ENCODE results near the gene CTBP1.

Gene CTBP1

DNA sequence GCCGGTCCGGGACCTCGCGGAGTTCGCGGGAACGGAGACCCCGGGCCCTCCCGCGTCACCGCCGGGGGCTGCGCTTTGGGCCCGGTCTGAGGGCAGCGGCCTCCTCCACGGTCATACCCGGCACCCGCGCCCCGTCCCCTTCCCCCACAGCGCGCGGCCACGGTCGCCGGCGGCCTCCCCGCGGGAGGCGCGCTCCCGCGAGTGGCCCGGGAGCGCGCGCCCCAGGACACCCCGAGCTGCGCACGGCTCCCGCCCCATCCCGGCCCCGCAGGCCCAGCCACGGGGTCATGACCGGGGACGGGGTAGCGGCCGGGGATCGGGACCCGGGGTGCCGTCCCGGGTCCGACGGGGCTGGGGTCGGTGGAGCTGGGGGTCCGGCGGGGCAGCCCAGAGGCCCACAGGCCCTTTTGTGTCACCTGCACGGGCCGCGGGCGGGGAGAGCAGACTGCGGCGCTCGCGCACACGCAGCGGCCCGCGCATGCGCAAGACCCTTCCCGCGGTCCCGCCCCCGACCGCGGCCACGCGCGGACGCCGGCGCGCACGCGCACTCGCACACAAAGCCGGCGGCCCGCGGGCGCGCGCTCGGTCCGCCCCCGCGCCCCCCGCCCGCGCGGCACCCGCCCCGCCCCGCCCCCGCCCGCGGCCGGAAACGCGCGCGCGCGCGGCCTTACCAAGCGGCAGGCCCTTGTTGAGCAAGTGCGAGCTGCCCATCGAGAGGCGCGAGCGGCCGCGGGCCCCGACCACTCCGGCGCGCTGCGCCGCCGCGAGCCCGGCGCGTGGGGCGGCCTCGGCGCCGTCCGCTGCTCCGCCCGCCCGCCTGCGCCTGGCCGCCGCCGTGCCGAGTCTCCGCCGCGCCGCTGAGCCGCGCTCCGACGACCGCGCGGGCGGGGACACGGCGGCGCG is at the start of gene CTBP1:
CTBP1 (minus strand) TSS at position 886 of the 903 bp plus-strand sequence. CDS start 7,799 bp downstream, outside the sequence.
- no peaks in the 10 kb centered on the region for H3K27me3 ChIP-seq (replicated peaks; ENCODE audit: control insufficient read depth, insufficient read depth, low read length)
- peak within 1 kb of the TSS; percentile 85 for H3K4me3 ChIP-seq (ENCODE audit: low read length)
- peaks cover 45% of the 10 kb centered on the region for H3K4me1 ChIP-seq (ENCODE audit: control insufficient read depth, insufficient read depth, low read length)
- peaks cover 3% of the 10 kb centered on the region for H3K9me3 ChIP-seq (ENCODE audit: control insufficient read depth, low read length)
- peaks cover 6% of the 10 kb centered on the region for H3K36me3 ChIP-seq (ENCODE audit: control insufficient read depth, insufficient read depth, low read length, severe bottlenecking)
- peak within 1 kb of the TSS; percentile 97 for H3K9ac ChIP-seq (ENCODE audit: low read length)
- peak; percentile 94 for DNase-seq (ENCODE audit: low read depth)

DNA sequence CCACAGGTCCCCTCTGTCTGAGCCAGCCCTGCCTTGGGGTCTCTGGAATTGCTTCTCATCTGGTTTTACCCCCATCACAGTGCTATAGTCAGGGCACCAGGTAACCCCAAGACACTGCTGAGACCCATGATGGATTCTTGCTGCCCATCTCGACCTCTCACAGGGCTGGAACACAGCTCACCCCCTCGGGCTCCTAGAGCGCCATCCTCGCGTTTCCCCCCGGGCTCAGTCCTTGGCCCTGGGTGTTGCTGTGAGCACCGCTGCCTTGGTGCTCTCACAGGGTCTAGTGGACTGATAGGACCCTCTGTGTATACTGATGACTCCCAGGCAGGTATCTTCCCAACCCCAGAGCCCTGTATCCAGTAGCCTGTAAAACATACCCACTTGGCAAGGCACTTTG is 49.5 kb upstream of the CTBP1 start:
- peaks cover 37% of the 10 kb centered on the region for H3K36me3 ChIP-seq (ENCODE audit: control insufficient read depth, insufficient read depth, low read length, severe bottlenecking)
- H3K27me3 ChIP-seq (replicated peaks; ENCODE audit: control insufficient read depth, insufficient read depth, low read length): no peaks in the 10 kb centered on the region
- no peak overlapping the region for H3K4me3 ChIP-seq (ENCODE audit: low read length)
- H3K9me3 ChIP-seq (ENCODE audit: control insufficient read depth, low read length): no peaks in the 10 kb centered on the region
- H3K9ac ChIP-seq (ENCODE audit: low read length): no peak overlapping the region
- H3K4me1 ChIP-seq (ENCODE audit: control insufficient read depth, insufficient read depth, low read length): peaks cover 28% of the 10 kb centered on the region
- no peak for DNase-seq (ENCODE audit: low read depth)

GRCh38 chr4:1297456-1298325 is 48.8 kb upstream of the CTBP1 start:
- H3K27me3 ChIP-seq (replicated peaks; ENCODE audit: control insufficient read depth, insufficient read depth, low read length): no peaks in the 10 kb centered on the region
- no peaks in the 10 kb centered on the region for H3K9me3 ChIP-seq (ENCODE audit: control insufficient read depth, low read length)
- no peak overlapping the region for H3K9ac ChIP-seq (ENCODE audit: low read length)
- H3K4me3 ChIP-seq (ENCODE audit: low read length): no peak overlapping the region
- DNase-seq (ENCODE audit: low read depth): no peak
- peaks cover 37% of the 10 kb centered on the region for H3K36me3 ChIP-seq (ENCODE audit: control insufficient read depth, insufficient read depth, low read length, severe bottlenecking)
- H3K4me1 ChIP-seq (ENCODE audit: control insufficient read depth, insufficient read depth, low read length): peaks cover 28% of the 10 kb centered on the region

- peaks cover 37% of the 10 kb centered on the region for H3K36me3 ChIP-seq (ENCODE audit: control insufficient read depth, insufficient read depth, low read length, severe bottlenecking)
- H3K4me3 ChIP-seq (ENCODE audit: low read length): no peak overlapping the region
- H3K4me1 ChIP-seq (ENCODE audit: control insufficient read depth, insufficient read depth, low read length): peaks cover 33% of the 10 kb centered on the region
- no peak overlapping the region for H3K9ac ChIP-seq (ENCODE audit: low read length)
- no peaks in the 10 kb centered on the region for H3K9me3 ChIP-seq (ENCODE audit: control insufficient read depth, low read length)
- no peak for DNase-seq (ENCODE audit: low read depth)
- no peaks in the 10 kb centered on the region for H3K27me3 ChIP-seq (replicated peaks; ENCODE audit: control insufficient read depth, insufficient read depth, low read length)
Observed at GRCh38 chr4:1297023-1297395, 48.1 kb upstream of the CTBP1 start.

DNA sequence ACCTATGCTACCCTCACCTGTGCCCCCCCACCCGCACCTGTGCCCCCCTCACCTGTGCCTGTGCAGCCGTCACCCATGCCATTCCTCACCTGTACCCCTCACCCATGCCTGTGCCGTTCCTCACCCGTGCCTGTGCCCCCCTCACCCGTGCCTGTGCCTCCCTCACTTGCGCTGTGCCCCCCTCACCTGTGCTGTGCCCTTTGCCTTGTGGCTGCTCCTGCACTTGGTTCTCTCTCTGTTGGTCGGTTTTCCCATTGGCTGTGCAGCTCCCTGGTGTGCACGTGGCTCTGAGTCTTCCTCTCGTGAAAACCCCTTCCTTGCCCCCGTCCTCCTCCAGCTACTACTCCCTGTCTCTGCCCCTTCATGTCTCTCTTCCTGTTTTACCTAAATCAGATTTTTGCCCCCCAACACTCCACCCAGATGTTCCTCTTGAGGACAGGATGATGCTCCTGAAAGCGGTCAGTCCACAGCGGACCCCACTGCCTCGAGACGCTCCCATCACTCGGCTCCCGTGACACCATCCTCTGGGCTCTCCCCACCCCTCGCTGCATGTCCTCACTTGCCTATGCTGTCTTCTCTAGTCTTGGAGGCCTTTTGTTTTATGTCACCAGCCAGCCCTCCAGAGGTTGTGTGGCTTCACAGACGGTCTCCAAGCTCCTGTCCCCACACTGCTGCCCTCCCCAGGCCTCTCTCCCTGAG is 47.5 kb upstream of the CTBP1 start:
- no peaks in the 10 kb centered on the region for H3K27me3 ChIP-seq (replicated peaks; ENCODE audit: control insufficient read depth, insufficient read depth, low read length)
- H3K4me3 ChIP-seq (ENCODE audit: low read length): no peak overlapping the region
- peaks cover 37% of the 10 kb centered on the region for H3K36me3 ChIP-seq (ENCODE audit: control insufficient read depth, insufficient read depth, low read length, severe bottlenecking)
- H3K9ac ChIP-seq (ENCODE audit: low read length): no peak overlapping the region
- H3K9me3 ChIP-seq (ENCODE audit: control insufficient read depth, low read length): no peaks in the 10 kb centered on the region
- DNase-seq (ENCODE audit: low read depth): no peak
- peaks cover 34% of the 10 kb centered on the region for H3K4me1 ChIP-seq (ENCODE audit: control insufficient read depth, insufficient read depth, low read length)

GRCh38 chr4:1295405-1296055 is 46.6 kb upstream of the CTBP1 start:
- DNase-seq (ENCODE audit: low read depth): no peak
- Histone ChIP-seq H3K27me3 (replicated peaks; ENCODE audit: control insufficient read depth, insufficient read depth, low read length) (no peaks in the 10 kb centered on the region), H3K9me3 (ENCODE audit: control insufficient read depth, low read length) (no peaks in the 10 kb centered on the region), H3K36me3 (ENCODE audit: control insufficient read depth, insufficient read depth, low read length, severe bottlenecking) (peaks cover 34% of the 10 kb centered on the region), H3K4me1 (ENCODE audit: control insufficient read depth, insufficient read depth, low read length) (peaks cover 35% of the 10 kb centered on the region), H3K9ac (ENCODE audit: low read length) (no peak overlapping the region), H3K4me3 (ENCODE audit: low read length) (no peak overlapping the region)

- no peaks in the 10 kb centered on the region for H3K9me3 ChIP-seq (ENCODE audit: control insufficient read depth, low read length)
- no peak for DNase-seq (ENCODE audit: low read depth)
- H3K27me3 ChIP-seq (replicated peaks; ENCODE audit: control insufficient read depth, insufficient read depth, low read length): no peaks in the 10 kb centered on the region
- peaks cover 33% of the 10 kb centered on the region for H3K4me1 ChIP-seq (ENCODE audit: control insufficient read depth, insufficient read depth, low read length)
- peaks cover 28% of the 10 kb centered on the region for H3K36me3 ChIP-seq (ENCODE audit: control insufficient read depth, insufficient read depth, low read length, severe bottlenecking)
- H3K9ac ChIP-seq (ENCODE audit: low read length): no peak overlapping the region
- no peak overlapping the region for H3K4me3 ChIP-seq (ENCODE audit: low read length)
Observed at GRCh38 chr4:1294891-1295290, 46.0 kb upstream of the CTBP1 start.

DNA sequence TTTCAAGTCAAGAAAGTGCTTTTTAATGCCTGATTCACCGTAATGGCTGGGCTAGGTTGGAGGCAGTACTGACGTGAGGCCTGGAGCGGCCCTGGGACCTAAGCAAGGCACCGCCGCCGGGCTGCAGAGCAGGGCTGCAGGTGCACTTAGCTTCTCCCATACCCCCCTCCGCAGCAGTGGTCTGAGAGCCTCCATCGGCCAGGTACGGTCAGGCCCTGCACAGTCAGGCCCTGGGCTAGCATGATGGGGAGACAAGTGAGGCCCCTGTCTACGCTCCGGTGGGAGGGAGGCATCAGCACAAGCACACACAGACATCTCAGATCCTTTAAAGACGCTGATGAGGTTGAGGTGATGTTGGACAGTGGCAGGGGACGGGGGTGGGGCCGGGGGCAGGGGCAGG is 45.5 kb upstream of the CTBP1 start:
- peaks cover 24% of the 10 kb centered on the region for H3K36me3 ChIP-seq (ENCODE audit: control insufficient read depth, insufficient read depth, low read length, severe bottlenecking)
- H3K9ac ChIP-seq (ENCODE audit: low read length): peak overlapping the region; percentile 20
- H3K27me3 ChIP-seq (replicated peaks; ENCODE audit: control insufficient read depth, insufficient read depth, low read length): no peaks in the 10 kb centered on the region
- H3K4me3 ChIP-seq (ENCODE audit: low read length): no peak overlapping the region
- no peaks in the 10 kb centered on the region for H3K9me3 ChIP-seq (ENCODE audit: control insufficient read depth, low read length)
- DNase-seq (ENCODE audit: low read depth): no peak
- H3K4me1 ChIP-seq (ENCODE audit: control insufficient read depth, insufficient read depth, low read length): peaks cover 33% of the 10 kb centered on the region

GRCh38 chr4:1293991-1294390 is 45.1 kb upstream of the CTBP1 start:
- peaks cover 20% of the 10 kb centered on the region for H3K36me3 ChIP-seq (ENCODE audit: control insufficient read depth, insufficient read depth, low read length, severe bottlenecking)
- H3K9ac ChIP-seq (ENCODE audit: low read length): peak overlapping the region; percentile 20
- no peaks in the 10 kb centered on the region for H3K9me3 ChIP-seq (ENCODE audit: control insufficient read depth, low read length)
- peaks cover 35% of the 10 kb centered on the region for H3K4me1 ChIP-seq (ENCODE audit: control insufficient read depth, insufficient read depth, low read length)
- H3K27me3 ChIP-seq (replicated peaks; ENCODE audit: control insufficient read depth, insufficient read depth, low read length): no peaks in the 10 kb centered on the region
- H3K4me3 ChIP-seq (ENCODE audit: low read length): no peak overlapping the region
- DNase-seq (ENCODE audit: low read depth): no peak

GRCh38 chr4:1293531-1293941 is 44.6 kb upstream of the CTBP1 start:
- no peaks in the 10 kb centered on the region for H3K9me3 ChIP-seq (ENCODE audit: control insufficient read depth, low read length)
- no peak overlapping the region for H3K4me3 ChIP-seq (ENCODE audit: low read length)
- peaks cover 18% of the 10 kb centered on the region for H3K36me3 ChIP-seq (ENCODE audit: control insufficient read depth, insufficient read depth, low read length, severe bottlenecking)
- H3K9ac ChIP-seq (ENCODE audit: low read length): peak overlapping the region; percentile 20
- H3K4me1 ChIP-seq (ENCODE audit: control insufficient read depth, insufficient read depth, low read length): peaks cover 40% of the 10 kb centered on the region
- no peaks in the 10 kb centered on the region for H3K27me3 ChIP-seq (replicated peaks; ENCODE audit: control insufficient read depth, insufficient read depth, low read length)
- DNase-seq (ENCODE audit: low read depth): no peak
